GM21737 (cell line): Measurements from ENCODE around the gene SDCBP2.

Experiments
- ATAC-seq: cut with Tn5 transposase; IDR thresholded peaks from one replicate; pipeline ENCODE4 v1.9.1; 2021; ENCODE audit warnings: mild to moderate bottlenecking, moderate library complexity; ENCODE audit not compliant: unreplicated experiment

The SDCBP2 gene

DNA sequence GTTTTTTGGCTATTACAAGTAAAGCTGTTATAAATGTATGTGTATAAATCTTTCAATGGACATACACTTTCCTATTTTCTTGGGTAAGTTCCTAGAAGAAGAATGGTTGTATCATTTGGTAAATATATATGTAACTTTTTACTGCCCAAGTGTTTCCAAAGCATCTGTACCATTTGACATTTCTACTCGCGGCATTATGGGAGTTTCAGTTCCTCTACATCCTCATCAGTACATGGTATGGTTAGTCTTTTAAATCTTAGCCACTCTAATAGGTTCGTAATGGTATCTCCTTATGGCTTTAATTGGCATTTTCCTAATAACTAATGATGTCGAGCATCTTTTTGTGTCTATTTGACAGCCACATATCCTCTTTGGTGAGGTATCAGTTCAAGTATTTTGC, 49.9 kb downstream of the SDCBP2 start:
- no peak for ATAC-seq

DNA sequence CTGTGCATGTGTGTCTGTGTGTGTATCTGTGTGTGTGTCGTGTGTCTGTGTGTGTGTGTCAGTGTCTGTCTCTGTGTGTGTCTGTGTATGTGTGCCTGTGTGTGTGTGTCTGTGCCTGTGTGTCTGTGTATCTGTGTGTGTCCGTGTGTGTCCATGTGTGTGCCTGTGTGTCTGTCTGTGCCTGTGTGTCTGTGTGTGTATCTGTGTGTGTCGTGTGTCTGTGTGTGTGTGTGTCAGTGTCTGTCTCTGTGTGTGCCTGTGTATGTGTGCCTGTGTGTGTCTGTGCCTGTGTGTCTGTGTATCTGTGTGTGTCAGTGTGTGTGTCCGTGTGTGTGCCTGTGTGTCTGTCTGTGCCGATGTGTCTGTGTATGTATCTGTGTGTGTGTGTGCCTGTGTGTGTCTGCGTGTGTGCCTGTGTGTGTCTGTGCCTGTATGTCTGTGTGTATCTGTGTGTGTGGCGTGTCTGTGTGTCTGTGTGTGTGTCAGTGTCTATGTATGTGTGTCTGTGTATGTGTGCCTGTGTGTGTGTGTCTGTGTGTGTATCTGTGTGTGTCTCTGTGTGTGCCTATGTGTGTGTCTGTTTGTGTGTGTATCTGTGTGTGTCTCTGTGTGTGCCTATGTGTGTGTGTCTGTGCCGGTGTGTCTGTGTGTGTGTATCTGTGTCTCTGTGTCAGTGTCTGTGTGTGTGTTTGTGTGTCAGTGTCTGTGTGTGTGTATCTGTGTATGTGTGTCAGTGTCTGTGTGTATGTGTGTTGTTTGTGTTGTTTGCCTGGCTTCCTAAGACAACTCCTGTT, 51.2 kb downstream of the SDCBP2 start:
- no peak for ATAC-seq

DNA sequence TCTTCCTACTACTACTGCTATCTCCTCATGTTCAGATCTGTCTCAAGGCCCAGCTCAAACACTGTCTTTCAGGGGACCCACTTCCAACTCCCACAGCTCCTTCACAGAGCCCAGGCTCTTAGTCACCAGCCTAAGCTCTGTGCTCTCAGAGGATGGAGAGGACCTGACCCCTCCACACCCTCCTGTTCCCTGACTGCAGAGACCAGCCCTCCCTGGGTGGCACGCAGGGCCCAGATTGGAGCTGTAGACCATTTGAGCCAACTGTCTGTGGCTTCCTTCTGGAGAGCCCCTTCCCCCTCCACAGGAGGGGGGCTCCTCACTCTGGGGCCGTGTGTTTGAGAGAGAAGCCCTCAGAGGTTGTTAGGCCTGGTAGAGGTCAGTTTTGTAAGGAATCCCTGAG, 53.0 kb downstream of the SDCBP2 start:
- ATAC-seq: no peak

DNA sequence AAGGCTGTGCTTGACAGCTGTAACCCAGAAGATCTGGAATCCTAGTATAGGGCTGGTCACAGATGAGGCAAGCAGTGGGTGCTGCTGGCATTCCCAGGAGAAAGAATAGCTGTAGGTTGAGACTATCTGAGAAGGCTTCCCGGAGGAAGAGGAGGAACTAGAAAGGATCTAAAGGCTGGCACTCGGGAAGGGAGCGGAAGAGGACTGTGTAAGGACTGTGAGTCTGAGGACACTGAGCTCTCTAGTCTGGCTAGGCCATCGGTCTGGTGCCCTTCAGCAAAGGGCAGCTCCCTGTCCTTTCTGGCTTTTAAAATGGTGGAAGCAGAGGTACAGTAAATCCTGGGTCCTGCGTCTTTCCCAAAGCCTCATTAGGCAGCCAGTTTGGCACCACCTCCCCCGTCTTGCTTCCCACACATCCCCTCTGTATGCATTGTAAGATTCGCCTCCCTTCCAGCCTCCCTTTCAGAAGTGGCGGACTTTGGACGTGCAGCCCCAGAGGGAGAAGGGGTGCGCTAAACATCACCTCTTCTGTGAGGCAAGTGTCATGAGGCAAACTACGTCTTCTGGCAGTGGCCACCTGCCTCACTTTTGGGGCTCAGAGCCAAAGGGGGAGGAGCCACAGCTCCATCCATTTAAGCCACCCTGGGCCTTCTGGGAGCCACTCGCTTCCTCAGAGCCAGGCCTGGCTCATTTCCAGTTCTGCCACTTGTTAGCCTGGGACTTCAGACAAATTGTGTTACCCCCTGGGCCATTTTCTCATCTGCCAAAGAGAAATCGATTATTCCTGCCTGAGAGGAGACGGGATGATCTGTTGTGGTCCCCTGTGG, 54.2 kb downstream of the SDCBP2 start:
- no peak for ATAC-seq

DNA sequence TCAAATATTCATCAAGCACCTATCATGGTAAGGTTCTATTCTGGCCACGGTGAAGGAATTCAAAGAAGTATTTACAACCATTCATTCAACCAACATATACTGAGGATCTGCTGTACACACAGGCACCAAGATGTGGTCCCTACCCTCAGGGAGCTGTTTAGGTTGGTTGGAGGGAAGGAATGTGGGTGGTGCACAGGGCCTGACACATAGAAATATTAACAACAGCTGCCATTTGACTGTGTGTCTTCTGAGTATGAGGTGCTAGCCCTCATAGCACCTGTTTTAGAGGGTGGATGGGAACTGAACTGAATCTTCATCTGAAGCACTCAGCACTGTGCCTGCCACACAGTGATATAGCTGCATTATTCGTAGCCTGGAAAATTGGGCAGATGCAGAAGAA, 55.6 kb downstream of the SDCBP2 start:
- ATAC-seq: no peak

DNA sequence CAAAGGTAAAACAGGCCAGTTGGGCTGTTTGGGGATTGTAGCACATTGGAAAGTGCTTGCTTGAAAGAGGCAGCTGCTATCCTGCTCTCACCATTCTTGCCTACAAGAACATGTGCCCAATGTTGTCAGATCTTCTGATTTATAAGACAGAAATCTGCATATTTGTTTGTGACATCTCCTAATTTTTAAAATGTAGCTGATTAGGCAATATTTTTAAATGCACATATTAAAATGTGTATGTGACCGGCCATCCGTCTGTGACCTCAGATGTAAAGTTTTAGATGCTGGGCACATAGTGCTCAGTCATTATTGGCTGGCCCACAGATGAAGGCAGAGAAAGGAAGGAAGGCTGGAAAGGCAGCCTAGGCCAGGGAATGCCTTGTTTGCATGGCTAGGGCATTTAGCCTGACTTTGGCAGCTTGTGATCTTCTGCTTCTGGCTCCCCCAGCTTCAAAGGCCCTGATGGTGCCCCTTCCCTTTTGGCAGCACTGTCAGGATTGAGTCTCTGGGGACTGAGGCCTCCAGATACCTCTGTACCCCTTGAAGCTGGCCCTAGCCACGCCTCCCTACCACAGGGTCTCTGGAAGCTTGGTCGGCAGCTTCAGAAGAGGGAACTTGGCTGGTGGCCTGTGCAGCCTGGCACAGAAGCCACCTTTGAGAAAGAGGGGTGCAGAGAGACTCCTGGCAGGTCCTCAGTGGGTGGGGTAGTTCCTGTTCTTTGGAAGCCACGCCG, 56.4 kb downstream of the SDCBP2 start:
- ATAC-seq: no peak

DNA sequence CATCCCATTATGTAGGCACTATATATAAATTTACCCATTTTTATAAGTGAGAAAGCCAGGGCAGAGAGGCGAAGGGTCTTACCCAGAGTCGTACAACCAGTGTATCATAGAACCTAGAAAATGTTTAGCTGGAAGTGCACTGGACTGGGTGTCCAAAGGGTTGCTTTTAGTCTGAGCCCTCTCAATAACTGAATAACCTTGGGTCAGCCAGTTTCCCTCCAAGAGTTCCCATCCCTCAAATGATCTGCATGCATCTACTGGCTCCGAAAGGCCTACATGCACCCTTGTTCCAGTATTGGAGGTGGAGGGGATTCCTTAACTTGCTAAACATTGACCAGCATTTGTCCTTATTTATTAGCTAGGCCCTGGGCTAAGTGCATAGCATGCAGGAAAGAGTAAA, 59.1 kb downstream of the SDCBP2 start:
- ATAC-seq: no peak

DNA sequence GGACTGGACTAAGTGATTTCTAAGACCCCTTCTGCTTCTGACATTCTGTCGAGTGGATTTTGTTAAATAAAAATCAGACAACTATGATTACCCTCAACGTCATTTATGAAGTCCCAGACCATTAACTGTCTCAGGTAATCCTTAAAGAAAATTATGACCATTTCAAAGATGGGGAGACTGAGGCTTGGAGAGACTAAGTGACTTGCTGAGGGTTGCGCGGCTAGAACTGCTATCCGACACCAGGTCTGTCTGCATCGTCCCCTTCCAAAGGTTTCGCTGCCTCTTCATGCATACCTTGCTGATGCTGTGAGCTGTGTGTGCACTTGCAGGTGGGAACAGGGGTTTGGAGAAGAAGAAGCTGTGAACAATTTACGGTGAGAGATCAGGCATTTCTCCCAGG, 59.7 kb downstream of the SDCBP2 start:
- no peak for ATAC-seq

DNA sequence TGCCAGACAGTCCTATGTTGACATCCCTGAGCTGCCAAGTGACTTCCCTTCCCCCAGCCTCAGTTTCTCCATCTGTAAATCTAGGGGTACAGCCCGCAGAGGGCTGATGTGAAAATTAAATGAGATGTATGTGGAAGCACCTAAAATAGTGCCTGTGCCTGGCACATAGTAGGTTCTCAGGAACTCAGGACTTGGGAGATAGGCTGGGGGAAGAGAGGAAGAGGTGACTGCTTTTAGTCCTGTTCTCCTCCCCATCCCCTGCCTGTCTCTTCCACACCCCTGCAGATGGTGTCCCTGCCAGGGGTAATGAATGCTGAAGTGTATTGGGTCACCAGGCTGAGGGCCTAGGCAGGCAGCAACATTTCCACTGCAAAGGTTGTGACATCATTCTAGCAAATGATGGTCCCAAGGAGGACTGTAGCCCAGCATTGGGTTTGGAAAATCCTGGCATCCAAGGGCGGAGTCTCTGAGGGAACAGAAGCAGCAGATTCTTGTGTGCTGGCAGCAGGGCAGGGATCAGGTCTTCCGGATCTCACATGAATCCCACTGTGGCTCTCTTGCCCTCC, 61.0 kb downstream of the SDCBP2 start:
- ATAC-seq: no peak

DNA sequence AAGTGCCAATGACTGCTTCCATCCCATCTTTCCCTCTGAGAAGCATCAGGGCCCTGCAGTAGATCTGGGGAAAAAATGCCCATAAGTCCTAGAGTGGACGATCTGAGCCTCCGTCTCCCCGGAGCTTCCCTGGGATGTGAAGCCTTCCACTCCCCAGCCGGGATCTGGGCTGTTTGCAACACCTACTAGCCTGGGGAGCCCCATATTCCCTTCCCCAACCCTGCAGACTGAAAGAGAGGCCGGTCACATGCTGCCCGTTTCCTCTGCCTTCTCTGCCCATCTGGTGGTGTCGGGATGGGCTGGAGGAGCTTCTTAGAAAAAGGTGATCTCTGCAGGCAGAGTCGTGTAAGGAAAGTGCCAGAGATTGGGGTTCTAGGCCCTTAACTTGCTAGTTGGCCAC, 61.8 kb downstream of the SDCBP2 start:
- ATAC-seq: no peak

DNA sequence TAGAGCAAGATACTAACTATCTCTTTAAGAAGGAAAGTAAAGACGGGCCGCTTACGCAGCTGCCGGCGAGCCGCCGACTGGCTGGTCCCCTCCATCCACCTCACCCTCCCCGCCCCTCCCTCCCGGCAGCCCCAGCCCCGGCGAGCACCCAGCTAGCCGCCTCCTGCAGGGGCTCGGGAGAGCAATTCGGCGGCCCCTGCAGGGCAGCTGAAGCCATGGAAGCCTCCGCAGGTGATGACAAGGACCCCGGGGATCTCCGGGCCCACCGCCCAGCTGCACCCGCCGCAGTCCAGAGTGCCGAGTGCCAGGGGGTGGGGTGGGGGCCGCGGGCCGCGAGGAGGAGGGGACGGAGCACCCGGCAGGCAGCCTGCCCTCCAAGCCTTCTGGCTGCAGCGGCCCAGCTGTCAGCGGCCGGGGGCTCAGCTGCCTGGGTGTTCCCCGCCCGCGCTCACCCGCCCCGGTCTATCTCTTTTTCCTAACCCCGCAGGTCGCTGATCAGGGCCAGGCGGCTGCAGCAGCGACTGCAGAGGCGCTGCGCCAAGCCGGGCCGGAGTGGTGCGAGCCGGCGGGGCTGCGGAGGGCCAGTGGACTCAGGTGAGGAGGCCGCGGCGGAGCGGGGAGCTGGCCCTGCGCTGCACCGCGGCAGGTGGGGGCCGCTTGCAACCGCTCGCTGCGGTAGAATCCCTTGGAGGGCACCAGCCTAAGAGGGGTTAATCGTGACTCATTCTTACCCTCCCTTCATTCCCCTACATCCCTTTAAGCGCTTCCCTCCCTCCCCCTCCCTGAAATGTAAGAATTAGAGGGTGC, 62.6 kb downstream of the SDCBP2 start, which contains the start of gene SNPH:
TSS of gene SNPH (plus strand) at position 128 of the 807 bp plus-strand sequence. CDS start 29,946 bp downstream, outside the sequence.
- ATAC-seq: no peak

DNA sequence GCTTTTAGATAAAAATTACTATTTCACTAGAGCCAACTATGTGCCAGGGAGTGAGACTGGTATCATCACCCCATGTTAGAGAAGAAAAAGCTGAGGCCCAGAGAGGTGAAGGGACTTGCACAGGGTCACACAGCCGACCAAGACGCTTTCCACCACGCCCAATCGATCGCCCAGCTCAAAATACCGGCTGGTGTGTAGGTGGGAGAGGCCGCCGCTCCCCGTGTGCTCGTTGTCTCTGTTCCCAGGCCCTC, 63.1 kb downstream of the SDCBP2 start:
- no peak for ATAC-seq

DNA sequence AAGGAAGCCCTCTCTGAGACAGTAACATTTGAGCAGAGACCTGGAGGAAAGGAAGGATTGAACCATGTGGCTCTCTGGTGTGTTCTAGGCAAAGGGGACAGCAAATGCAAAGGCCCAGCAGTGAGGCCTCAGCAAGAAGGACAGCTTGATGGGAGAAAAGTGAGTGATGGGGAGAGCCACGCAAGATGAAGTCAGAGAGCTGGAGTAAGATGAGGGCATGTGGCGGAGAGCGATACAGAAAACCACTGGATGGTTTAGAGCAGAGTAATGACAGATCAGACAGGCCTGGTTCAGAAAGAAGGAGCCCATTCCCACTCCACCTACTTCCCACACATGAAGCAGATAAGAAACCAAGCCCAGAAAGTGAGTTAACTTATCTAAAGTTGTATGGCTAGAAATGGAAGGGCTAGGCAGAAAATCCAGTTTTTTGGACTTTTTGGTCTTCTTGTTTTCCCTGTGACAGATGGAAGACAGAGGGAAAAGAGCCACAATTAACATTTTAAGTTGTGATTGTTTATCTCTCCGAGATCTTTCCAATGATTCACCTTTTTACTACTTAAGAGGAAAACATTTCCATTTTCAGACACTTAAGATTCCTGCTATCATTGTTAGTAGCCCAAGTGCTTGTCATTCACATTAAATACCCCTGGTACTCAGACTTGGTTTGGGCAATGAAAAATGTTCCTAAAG, 63.6 kb downstream of the SDCBP2 start:
- no peak for ATAC-seq

DNA sequence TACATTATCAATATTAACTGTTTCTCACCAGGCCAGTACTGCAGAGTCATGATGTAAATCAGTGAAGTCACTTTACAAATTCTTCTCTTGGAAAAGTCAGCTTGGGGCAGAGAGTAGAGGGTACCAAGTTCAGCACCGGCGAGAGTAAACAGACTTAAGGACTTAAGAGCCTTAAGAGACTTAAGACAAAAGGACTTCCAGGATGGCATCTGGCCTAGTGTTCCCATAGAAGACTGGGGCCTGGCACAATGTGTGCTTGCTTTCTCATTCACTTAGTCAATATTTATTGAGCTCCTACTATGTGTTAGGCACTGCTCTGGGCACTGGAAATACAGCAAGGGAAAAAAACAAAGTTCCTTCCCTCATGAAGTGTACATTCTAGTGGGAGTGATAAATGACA, 64.2 kb downstream of the SDCBP2 start:
- no peak for ATAC-seq

DNA sequence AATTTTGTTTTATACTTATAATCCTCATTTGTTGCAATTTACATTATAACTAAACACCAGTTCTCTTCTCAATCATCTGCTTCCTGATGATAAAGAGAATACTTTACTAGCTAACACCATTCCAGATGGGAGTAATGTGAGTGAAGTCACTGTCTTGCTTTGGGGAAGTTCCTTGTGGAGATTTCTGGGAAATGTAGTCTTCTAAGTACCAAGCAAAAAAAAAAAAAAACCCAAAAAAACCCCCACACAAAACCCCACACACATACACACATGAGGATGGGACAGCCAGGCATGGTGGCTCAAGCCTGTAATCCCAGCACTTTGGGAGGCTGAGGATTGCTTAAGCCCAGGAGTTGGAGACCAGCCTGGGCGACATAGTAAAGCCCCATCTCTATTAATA, 65.1 kb downstream of the SDCBP2 start:
- ATAC-seq: no peak
